GM12801 (cell line): Measurements from ENCODE around the gene SH3PXD2B.

Experiments used
- CTCF ChIP-seq: IDR thresholded peaks from one replicate; pipeline ENCODE4 v1.5.1; 2011; ENCODE audit warnings: control low read depth; ENCODE audit not compliant: insufficient read length; ENCODE audit errors: extremely low read depth

SH3PXD2B gene

GRCh38 chr5:172417130-172417841 is 37.0 kb downstream of the SH3PXD2B start:
- no peak for TF ChIP-seq CTCF

- no peak for TF ChIP-seq CTCF
Measured at GRCh38 chr5:172415362-172416275, 38.7 kb downstream of the SH3PXD2B start.

GRCh38 chr5:172414531-172415361 is 39.6 kb downstream of the SH3PXD2B start:
- no peak for TF ChIP-seq CTCF

GRCh38 chr5:172413601-172414171 is 40.6 kb downstream of the SH3PXD2B start:
- TF ChIP-seq CTCF, result no peak

- no peak for TF ChIP-seq CTCF
Measured at GRCh38 chr5:172412724-172413286, 41.5 kb downstream of the SH3PXD2B start.

- TF ChIP-seq CTCF, result no peak
Measured at GRCh38 chr5:172411484-172412072, 42.7 kb downstream of the SH3PXD2B start.
